Karpas-422 (cell line): ENCODE measurements around the gene KIFC1. TPM values are rescaled to one million over a fixed set of nuclear protein-coding genes. Genes with fewer than 3 reads are reported as not detected.
A peak's percentile ranks its signal among the peaks of the same experiment; 100 is the strongest.

Experiments
- DNase-seq: peaks from one replicate; pipeline ENCODE4 v3.0.0-alpha.2; 2015
- H2AFZ ChIP-seq: fragments of 200-600 bp; sonication (generic); 2 replicates; pipeline ENCODE4 v1.6.1; 2014; ENCODE audit warnings: antibody characterized with exemption, low read length, mixed read lengths
- H3K27ac ChIP-seq: fragments of 200-600 bp; sonication (generic); 2 replicates; pipeline ENCODE4 v1.5.1; 2014; ENCODE audit warnings: mild to moderate bottlenecking, low read length, moderate library complexity
- H3K27me3 ChIP-seq: fragments of 200-600 bp; sonication (generic); 2 replicates; pipeline ENCODE4 v1.6.1; 2014; ENCODE audit warnings: low read length, mixed read lengths
- H3K36me3 ChIP-seq: fragments of 200-600 bp; sonication (generic); 2 replicates; pipeline ENCODE4 v1.6.1; 2014; ENCODE audit warnings: low read length, mixed read lengths; ENCODE audit not compliant: insufficient read depth
- H3K4me1 ChIP-seq: fragments of 200-600 bp; sonication (generic); 2 replicates; pipeline ENCODE4 v1.6.1; 2014; ENCODE audit warnings: mild to moderate bottlenecking, low read length, mixed read lengths
- H3K4me2 ChIP-seq: fragments of 200-600 bp; sonication (generic); 2 replicates; pipeline ENCODE4 v1.6.1; 2014; ENCODE audit warnings: low read length, low read depth, mild to moderate bottlenecking; ENCODE audit not compliant: poor library complexity, severe bottlenecking
- H3K4me3 ChIP-seq: fragments of 200-600 bp; sonication (generic); 2 replicates; pipeline ENCODE4 v1.5.1; 2014; ENCODE audit warnings: mild to moderate bottlenecking, antibody characterized with exemption, low read length, mixed read lengths
- H3K79me2 ChIP-seq: fragments of 200-600 bp; sonication (generic); 2 replicates; pipeline ENCODE4 v1.6.1; 2014; ENCODE audit warnings: mild to moderate bottlenecking, low read length, mixed read lengths
- H3K9ac ChIP-seq: fragments of 200-600 bp; sonication (generic); 2 replicates; pipeline ENCODE4 v1.6.0; 2014; ENCODE audit warnings: low read length
- H3K9me2 ChIP-seq: fragments of 200-600 bp; sonication (generic), shearing (Covaris generic); replicated peaks from 2 replicates; pipeline ENCODE4 v1.6.0; 2014; ENCODE audit warnings: mild to moderate bottlenecking, low read length, moderate library complexity; ENCODE audit not compliant: insufficient read depth
- H3K9me3 ChIP-seq: fragments of 300-700, 200-600 bp; sonication (generic); 2 replicates; pipeline ENCODE4 v1.6.1; 2014; ENCODE audit warnings: low read length, mixed read lengths
- H4K20me1 ChIP-seq: fragments of 200-600 bp; sonication (generic); 2 replicates; pipeline ENCODE4 v1.6.1; 2014; ENCODE audit warnings: mild to moderate bottlenecking, antibody characterized with exemption, low read length, low read depth; ENCODE audit not compliant: insufficient read depth
- total RNA-seq: library from RNA; depleted of rRNA; stranded (reverse); fragments of >200 nt; shearing (Covaris generic); gene quantifications from 2 replicates; pipeline ENCODE4 v1.2.3, GENCODE V29; 2014; ENCODE audit warnings: low replicate concordance

KIFC1 gene
- total RNA-seq, 1 experiment from 2014 or later = 42.8 TPM

GRCh38 chr6:33443025-33443424, 51.4 kb downstream of the KIFC1 start:
- Histone ChIP-seq H3K27me3 (no peaks in the 10 kb centered on the region), H3K9me2 (no peaks in the 10 kb centered on the region), H3K36me3 (peaks cover 15% of the 10 kb centered on the region), H3K27ac (no peak overlapping the region), H3K4me1 (no peaks in the 10 kb centered on the region), H3K9me3 (no peaks in the 10 kb centered on the region), H3K4me3 (no peak overlapping the region), H2AFZ (no peak overlapping the region), H4K20me1 (no peaks in the 10 kb centered on the region), H3K4me2 (no peak overlapping the region), H3K79me2 (no peaks in the 10 kb centered on the region), H3K9ac (no peak overlapping the region)
- no peak for DNase-seq

- no peaks in the 10 kb centered on the region for H3K27me3 ChIP-seq
- H4K20me1 ChIP-seq = no peaks in the 10 kb centered on the region
- no peaks in the 10 kb centered on the region for H3K9me3 ChIP-seq
- H3K4me1 ChIP-seq = no peaks in the 10 kb centered on the region
- no peaks in the 10 kb centered on the region for H3K79me2 ChIP-seq
- DNase-seq = no peak
- no peak overlapping the region for H3K4me3 ChIP-seq
- peaks cover 13% of the 10 kb centered on the region; the same call in 1 of the 2 replicates for H3K36me3 ChIP-seq
- no peak overlapping the region for H3K9ac ChIP-seq
- H3K9me2 ChIP-seq = no peaks in the 10 kb centered on the region
- H3K27ac ChIP-seq = no peak overlapping the region
- no peak overlapping the region for H3K4me2 ChIP-seq
- no peak overlapping the region for H2AFZ ChIP-seq
These were observed 52.2 kb downstream of the KIFC1 start for GRCh38 chr6:33443619-33444504.

- Histone ChIP-seq H4K20me1 (no peaks in the 10 kb centered on the region), H3K79me2 (no peaks in the 10 kb centered on the region), H2AFZ (no peak overlapping the region), H3K4me2 (no peak overlapping the region), H3K4me3 (no peak overlapping the region), H3K36me3 (peaks cover 13% of the 10 kb centered on the region; the same call in 1 of the 2 replicates), H3K27me3 (no peaks in the 10 kb centered on the region), H3K9me2 (no peaks in the 10 kb centered on the region), H3K9me3 (no peaks in the 10 kb centered on the region), H3K27ac (no peak overlapping the region), H3K9ac (no peak overlapping the region), H3K4me1 (no peaks in the 10 kb centered on the region)
- DNase-seq = no peak
These were observed 53.5 kb downstream of the KIFC1 start for GRCh38 chr6:33445119-33445603.

DNA sequence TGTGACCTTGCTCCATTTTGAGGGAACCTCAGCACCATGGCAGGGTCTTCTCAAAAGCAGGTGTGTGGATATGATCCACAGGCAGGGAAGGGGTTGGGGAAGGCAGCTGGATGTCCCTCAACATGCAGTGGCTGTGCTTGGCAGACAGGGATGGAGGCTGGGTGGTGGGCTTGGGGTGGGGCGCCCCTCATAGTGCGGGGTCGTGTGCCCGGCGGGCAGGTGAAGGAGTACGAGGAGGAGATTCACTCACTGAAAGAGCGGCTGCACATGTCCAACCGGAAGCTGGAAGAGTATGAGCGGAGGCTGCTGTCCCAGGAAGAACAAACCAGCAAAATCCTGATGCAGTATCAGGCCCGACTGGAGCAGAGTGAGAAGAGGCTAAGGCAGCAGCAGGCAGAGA, 54.7 kb downstream of the KIFC1 start:
- no peak overlapping the region for H3K27ac ChIP-seq
- H3K4me1 ChIP-seq = no peaks in the 10 kb centered on the region
- no peaks in the 10 kb centered on the region for H3K27me3 ChIP-seq
- no peaks in the 10 kb centered on the region for H3K9me3 ChIP-seq
- H3K4me2 ChIP-seq = no peak overlapping the region
- no peak overlapping the region for H2AFZ ChIP-seq
- no peaks in the 10 kb centered on the region for H4K20me1 ChIP-seq
- H3K9ac ChIP-seq = no peak overlapping the region
- H3K36me3 ChIP-seq = peaks cover 13% of the 10 kb centered on the region; the same call in 1 of the 2 replicates
- H3K9me2 ChIP-seq = no peaks in the 10 kb centered on the region
- DNase-seq = peak; percentile 12
- H3K4me3 ChIP-seq = no peak overlapping the region
- H3K79me2 ChIP-seq = no peaks in the 10 kb centered on the region

- Histone ChIP-seq H3K9ac (no peak overlapping the region), H3K4me1 (peaks cover 18% of the 10 kb centered on the region), H3K27me3 (no peaks in the 10 kb centered on the region), H3K4me2 (no peak overlapping the region), H3K9me2 (no peaks in the 10 kb centered on the region), H3K36me3 (peaks cover 13% of the 10 kb centered on the region; the same call in 1 of the 2 replicates), H3K9me3 (no peaks in the 10 kb centered on the region), H4K20me1 (no peaks in the 10 kb centered on the region), H3K27ac (no peak overlapping the region), H3K79me2 (peaks cover 15% of the 10 kb centered on the region), H3K4me3 (no peak overlapping the region), H2AFZ (no peak overlapping the region)
- no peak for DNase-seq
These were observed 58.8 kb downstream of the KIFC1 start for GRCh38 chr6:33450434-33450833.

DNA sequence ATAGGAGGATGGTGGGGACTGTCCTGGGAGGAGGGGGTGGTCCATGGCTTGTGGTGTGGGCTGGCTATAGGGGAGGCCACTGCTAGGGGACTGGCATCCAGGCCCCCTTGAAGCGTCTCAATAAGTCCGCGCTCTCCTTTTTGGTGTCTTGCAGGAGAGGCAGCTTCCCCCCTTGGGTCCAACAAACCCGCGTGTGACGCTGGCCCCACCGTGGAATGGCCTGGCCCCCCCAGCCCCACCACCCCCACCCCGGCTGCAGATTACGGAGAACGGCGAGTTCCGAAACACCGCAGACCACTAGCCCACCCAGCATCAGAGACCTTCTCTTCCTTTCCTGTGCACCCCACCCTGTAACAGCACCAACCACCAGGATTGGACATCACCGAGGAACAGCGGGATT, 60.0 kb downstream of the KIFC1 start:
- H3K27me3 ChIP-seq = no peaks in the 10 kb centered on the region
- no peak overlapping the region for H3K4me2 ChIP-seq
- no peak overlapping the region for H3K4me3 ChIP-seq
- H3K36me3 ChIP-seq = peaks cover 15% of the 10 kb centered on the region; the same call in 1 of the 2 replicates
- H2AFZ ChIP-seq = no peak overlapping the region
- no peak for DNase-seq
- H3K9ac ChIP-seq = no peak overlapping the region
- H4K20me1 ChIP-seq = no peaks in the 10 kb centered on the region; the same call in 1 of the 2 replicates
- peaks cover 19% of the 10 kb centered on the region for H3K4me1 ChIP-seq
- H3K27ac ChIP-seq = no peak overlapping the region
- H3K9me3 ChIP-seq = no peaks in the 10 kb centered on the region
- peaks cover 19% of the 10 kb centered on the region for H3K79me2 ChIP-seq
- no peaks in the 10 kb centered on the region for H3K9me2 ChIP-seq

GRCh38 chr6:33452496-33452895, 60.9 kb downstream of the KIFC1 start:
- H3K4me3 ChIP-seq = peak overlapping the region; percentile 85; the same call in 1 of the 2 replicates
- no peak for DNase-seq
- H3K27ac ChIP-seq = no peak overlapping the region
- no peaks in the 10 kb centered on the region for H3K9me2 ChIP-seq
- no peaks in the 10 kb centered on the region for H3K27me3 ChIP-seq
- H3K79me2 ChIP-seq = peaks cover 19% of the 10 kb centered on the region
- peak overlapping the region; percentile 79 for H3K4me2 ChIP-seq
- no peaks in the 10 kb centered on the region; the same call in 1 of the 2 replicates for H4K20me1 ChIP-seq
- no peak overlapping the region for H2AFZ ChIP-seq
- H3K9me3 ChIP-seq = no peaks in the 10 kb centered on the region
- peaks cover 19% of the 10 kb centered on the region for H3K4me1 ChIP-seq
- peaks cover 15% of the 10 kb centered on the region; the same call in 1 of the 2 replicates for H3K36me3 ChIP-seq
- peak overlapping the region; percentile 83 for H3K9ac ChIP-seq

DNA sequence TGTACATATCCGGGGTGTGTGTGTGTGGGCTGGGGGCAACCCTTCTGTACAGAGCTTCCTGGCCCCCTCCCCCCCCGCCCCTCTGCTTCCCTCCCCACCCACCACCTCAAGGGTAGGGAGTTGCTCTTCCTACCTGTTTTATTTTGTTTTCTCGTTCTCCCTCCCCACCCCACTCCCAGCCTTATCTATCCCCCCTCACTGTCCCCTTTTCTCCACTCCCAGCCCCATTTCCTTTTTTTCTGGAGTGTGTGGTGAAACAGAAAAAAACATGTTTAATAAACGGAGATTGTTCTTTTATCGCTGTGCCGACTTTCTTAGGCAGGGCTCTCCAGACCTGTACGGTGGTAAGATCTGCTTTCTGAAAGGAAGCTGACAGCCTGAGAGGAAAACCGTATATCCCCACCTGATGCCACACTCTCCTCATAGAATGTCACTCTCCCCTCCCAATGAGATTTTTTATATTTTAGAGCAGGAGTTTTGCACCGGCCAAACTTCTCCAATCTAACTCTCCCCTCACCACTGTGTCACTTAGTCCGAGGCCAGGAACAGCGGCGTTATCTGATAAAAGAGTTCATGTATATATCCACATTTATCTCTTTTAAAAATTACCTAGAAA, 61.9 kb downstream of the KIFC1 start:
- Histone ChIP-seq H4K20me1 (no peaks in the 10 kb centered on the region; the same call in 1 of the 2 replicates), H3K36me3 (peaks cover 7% of the 10 kb centered on the region; the same call in 1 of the 2 replicates), H3K4me2 (peak overlapping the region; percentile 79), H3K9me3 (no peaks in the 10 kb centered on the region), H3K9me2 (no peaks in the 10 kb centered on the region), H3K27ac (peak overlapping the region; percentile 42), H3K4me3 (peak overlapping the region; percentile 85), H3K4me1 (peaks cover 19% of the 10 kb centered on the region), H2AFZ (no peak overlapping the region), H3K79me2 (peaks cover 19% of the 10 kb centered on the region), H3K27me3 (no peaks in the 10 kb centered on the region), H3K9ac (peak overlapping the region; percentile 83)
- DNase-seq = peak; percentile 56
